NT2/D1 (cell line): Measurements from ENCODE around the gene KATNB1.

Experiments
- SUZ12 ChIP-seq: IDR thresholded peaks from 2 replicates; pipeline ENCODE4 v1.6.1; 2011; ENCODE audit not compliant: insufficient read length, insufficient read depth; ENCODE audit errors: extremely low read depth
- YY1 ChIP-seq: IDR thresholded peaks from 2 replicates; pipeline ENCODE4 v1.6.1; 2011; ENCODE audit not compliant: insufficient read length, insufficient read depth
- ZNF274 ChIP-seq: IDR thresholded peaks from 2 replicates; pipeline ENCODE4 v1.6.1; 2011; ENCODE audit warnings: mild to moderate bottlenecking, low read depth, low read length

- TF ChIP-seq ZNF274 (no peak), SUZ12 (no peak), YY1 (no peak)
Observed at GRCh38 chr16:57794849-57795430, 59.4 kb downstream of the KATNB1 start.
